ENCODE measurements around the gene ELMO1.

DNA sequence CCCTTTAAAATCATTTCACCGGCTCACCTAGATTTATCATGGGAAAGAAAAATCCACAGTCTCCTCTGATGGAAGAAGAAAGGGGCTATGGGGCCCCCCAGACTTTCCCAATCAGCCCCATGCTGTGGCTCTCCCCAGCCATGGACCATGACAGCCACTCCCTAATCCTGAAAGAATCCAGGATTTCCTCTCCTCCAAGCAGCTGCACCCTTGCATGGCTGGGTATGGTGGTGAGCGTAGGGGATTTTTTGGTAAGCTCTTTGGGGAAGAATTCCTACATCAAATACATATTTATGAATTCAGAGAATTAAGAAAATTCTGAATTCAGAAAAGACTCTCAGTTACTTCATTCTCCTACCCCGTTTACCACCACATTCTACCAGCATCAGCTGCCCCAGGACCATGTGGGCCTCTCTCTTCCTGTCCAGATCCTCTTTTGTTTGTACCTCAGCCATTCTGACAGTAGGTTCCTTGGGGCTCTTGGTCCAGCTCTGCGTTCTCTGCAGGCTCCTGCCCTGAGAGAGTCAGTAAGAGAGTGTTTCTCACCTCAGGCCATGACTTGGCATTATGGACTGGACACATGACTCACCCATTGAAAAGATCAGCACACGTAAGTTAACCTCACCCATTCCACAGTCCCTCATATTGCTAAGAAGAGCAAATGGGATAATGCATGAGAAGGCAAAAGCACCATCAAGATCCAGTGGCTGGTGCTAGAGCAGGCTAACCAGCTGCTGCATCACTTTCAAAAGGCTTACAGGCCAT lies 337.8 kb downstream of the ELMO1 start:
- TF ChIP-seq POLR2A (IDR thresholded peaks at IDR 0.05) (no peak), EP300 (IDR thresholded peaks at IDR 0.05; ENCODE audit: low read depth) (no peak), POLR2AphosphoS5 (IDR thresholded peaks at IDR 0.05) (no peak)
- TF ChIP-seq, protein P1, sequence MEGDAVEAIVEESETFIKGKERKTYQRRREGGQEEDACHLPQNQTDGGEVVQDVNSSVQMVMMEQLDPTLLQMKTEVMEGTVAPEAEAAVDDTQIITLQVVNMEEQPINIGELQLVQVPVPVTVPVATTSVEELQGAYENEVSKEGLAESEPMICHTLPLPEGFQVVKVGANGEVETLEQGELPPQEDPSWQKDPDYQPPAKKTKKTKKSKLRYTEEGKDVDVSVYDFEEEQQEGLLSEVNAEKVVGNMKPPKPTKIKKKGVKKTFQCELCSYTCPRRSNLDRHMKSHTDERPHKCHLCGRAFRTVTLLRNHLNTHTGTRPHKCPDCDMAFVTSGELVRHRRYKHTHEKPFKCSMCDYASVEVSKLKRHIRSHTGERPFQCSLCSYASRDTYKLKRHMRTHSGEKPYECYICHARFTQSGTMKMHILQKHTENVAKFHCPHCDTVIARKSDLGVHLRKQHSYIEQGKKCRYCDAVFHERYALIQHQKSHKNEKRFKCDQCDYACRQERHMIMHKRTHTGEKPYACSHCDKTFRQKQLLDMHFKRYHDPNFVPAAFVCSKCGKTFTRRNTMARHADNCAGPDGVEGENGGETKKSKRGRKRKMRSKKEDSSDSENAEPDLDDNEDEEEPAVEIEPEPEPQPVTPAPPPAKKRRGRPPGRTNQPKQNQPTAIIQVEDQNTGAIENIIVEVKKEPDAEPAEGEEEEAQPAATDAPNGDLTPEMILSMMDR (IDR thresholded peaks at IDR 0.05), result no peak

Data from transverse colon (tissue), 4 donors.